Common myeloid progenitor, CD34-positive (primary cell): Measurements from ENCODE around the gene BRD7.

Experiments
- CTCF ChIA-PET: fragments of 350-600 bp; sonication (Branson Sonifier 250); formaldehyde crosslinking; loops from one replicate; lab custom pipeline; 2021; ENCODE audit warnings: antibody characterized with exemption; lab: Charles Lee
- POLR2A ChIA-PET: fragments of 350-600 bp; sonication (Branson Sonifier 250); formaldehyde crosslinking; loops from one replicate; lab custom pipeline; 2021; ENCODE audit warnings: antibody characterized with exemption; lab: Charles Lee
- DNase-seq, 3 donors: peaks; one replicate each; pipeline versions ENCODE4 v3.0.0 to v3.0.0-alpha.2; 2013
- H3K27ac ChIP-seq, 2 experiments: 1 replicate in 1 of 2; 2 replicates in 1 of 2; pipeline ENCODE4 v1.7.0; 2013; ENCODE audit warnings: inconsistent platforms in 2 of 2, low read length in 2 of 2, mild to moderate bottlenecking in 2 of 2, low read depth in 1 of 2, moderate library complexity in 1 of 2; ENCODE audit not compliant: severe bottlenecking in 2 of 2, insufficient read depth in 1 of 2, poor library complexity in 1 of 2
- H3K27me3 ChIP-seq, 5 experiments: replicated peaks in 2 of 5; 1 replicate in 3 of 5; 2 replicates in 2 of 5; pipeline versions ENCODE4 v1.6.1 to v1.7.0; 2013; ENCODE audit warnings: low read length in 4 of 5, mild to moderate bottlenecking in 2 of 5, moderate library complexity in 2 of 5, inconsistent platforms in 1 of 5; ENCODE audit not compliant: insufficient read depth in 5 of 5, control insufficient read depth in 4 of 5
- H3K36me3 ChIP-seq, 4 experiments: 1 replicate in 2 of 4; 2 replicates in 2 of 4; pipeline versions ENCODE4 v1.6.1 to v1.7.0; 2013; ENCODE audit warnings: low read length in 3 of 4, control low read depth in 1 of 4, mild to moderate bottlenecking in 1 of 4; ENCODE audit not compliant: control insufficient read depth in 4 of 4, insufficient read depth in 4 of 4
- H3K4me1 ChIP-seq, 4 experiments: 1 replicate in 3 of 4; 2 replicates in 1 of 4; pipeline versions ENCODE4 v1.6.1 to v1.7.1; 2013; ENCODE audit warnings: low read length in 3 of 4, mild to moderate bottlenecking in 3 of 4, control low read depth in 1 of 4, inconsistent platforms in 1 of 4, moderate library complexity in 1 of 4; ENCODE audit not compliant: control insufficient read depth in 4 of 4, insufficient read depth in 4 of 4; ENCODE audit errors: control extremely low read depth in 1 of 4
- H3K4me3 ChIP-seq, 7 experiments: 1 replicate in 4 of 7; 2 replicates in 3 of 7; pipeline versions ENCODE4 v1.5.1 to v1.7.0; 2013; ENCODE audit warnings: mild to moderate bottlenecking in 7 of 7, low read length in 6 of 7, moderate library complexity in 6 of 7, inconsistent platforms in 2 of 7, low read depth in 2 of 7, control low read depth in 1 of 7; ENCODE audit not compliant: insufficient read depth in 4 of 7, control insufficient read depth in 1 of 7; ENCODE audit errors: extremely low read depth in 1 of 7
- H3K9me3 ChIP-seq, 5 experiments: 1 replicate in 4 of 5; 2 replicates in 1 of 5; pipeline versions ENCODE4 v1.6.1 to v1.7.1; 2013; ENCODE audit warnings: low read length in 4 of 5, mild to moderate bottlenecking in 2 of 5, inconsistent platforms in 1 of 5, low read depth in 1 of 5, moderate library complexity in 1 of 5; ENCODE audit not compliant: control insufficient read depth in 4 of 5, insufficient read depth in 2 of 5; ENCODE audit errors: control extremely low read depth in 1 of 5
- WGBS: methylation state at CpG from one replicate; pipeline ENCODE4 v1.1.5; 2013; ENCODE audit not compliant: insufficient coverage; 5-methylcytosine and 5-hydroxymethylcytosine counted together

The BRD7 gene

GRCh38 chr16:50322333-50322732 lies 46.5 kb downstream of the BRD7 start:
- ChIA-PET CTCF (interaction anchor here (0.9 to 2.4 kb wide), 10 partner anchors 9 to 484 kb away, joined by 3 to 13 read pairs (median 3); no protein-coding TSS in a partner anchor), POLR2A (no interaction called here)
- H3K4me1 ChIP-seq = peaks cover 0 to 2% (median 0%) of the 10 kb centered on the region in 4 experiments
- no peaks in the 10 kb centered on the region for H3K27me3 ChIP-seq
- no peak for DNase-seq
- H3K4me3 ChIP-seq = no peak overlapping the region
- no peak overlapping the region for H3K27ac ChIP-seq
- no CpG with 5 or more reads among the region's 1 CpG for WGBS
- no peaks in the 10 kb centered on the region for H3K9me3 ChIP-seq
- peaks cover 33 to 85% (median 61%) of the 10 kb centered on the region in 4 experiments for H3K36me3 ChIP-seq

- Histone ChIP-seq H3K4me3 (no peak overlapping the region), H3K27me3 (no peaks in the 10 kb centered on the region), H3K4me1 (no peaks in the 10 kb centered on the region), H3K9me3 (no peaks in the 10 kb centered on the region), H3K27ac (no peak overlapping the region), H3K36me3 (peaks cover 37 to 93% (median 76%) of the 10 kb centered on the region in 4 experiments)
- ChIA-PET POLR2A (no interaction called here), CTCF (no interaction called here)
- no peak for DNase-seq
- WGBS = 93% methylated on average over 3 of the region's 5 CpGs
These were observed 48.5 kb downstream of the BRD7 start for GRCh38 chr16:50320310-50320709.

DNA sequence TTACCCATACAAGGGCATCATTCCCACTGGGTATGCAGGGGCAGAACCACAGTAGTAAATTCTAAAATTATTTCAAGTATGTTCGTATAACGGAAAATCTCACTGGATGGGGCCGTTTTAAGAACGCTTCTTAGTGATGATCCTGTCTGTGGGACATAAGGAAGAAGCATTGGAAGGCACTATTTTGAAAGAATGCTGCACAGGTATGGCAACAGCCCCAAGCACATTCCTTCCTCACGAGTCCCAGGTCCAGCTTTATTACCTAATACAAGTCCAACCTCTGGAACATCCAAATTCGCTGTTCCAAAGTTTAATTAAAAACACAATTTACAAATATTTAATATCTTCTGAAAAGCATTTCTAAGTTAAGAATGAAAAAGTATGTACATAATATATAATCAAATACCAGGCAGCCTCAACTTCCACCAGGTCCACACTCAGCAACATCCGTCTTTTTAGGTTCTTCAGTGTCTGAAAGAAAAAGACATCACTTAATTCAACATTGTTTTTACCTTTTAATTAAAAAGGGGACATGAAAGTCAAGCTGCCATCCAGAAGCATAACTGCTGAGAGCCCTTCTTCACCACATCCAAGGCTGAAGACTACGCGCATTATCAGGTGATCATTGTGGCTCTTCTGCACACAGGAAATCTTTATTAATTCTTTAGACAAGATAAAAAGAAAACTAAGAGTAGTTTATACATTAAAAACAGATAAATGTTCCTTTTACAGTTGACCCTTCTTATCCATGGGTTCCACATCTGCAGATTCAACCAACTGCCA lies 49.8 kb downstream of the BRD7 start:
- Histone ChIP-seq H3K27ac (no peak overlapping the region), H3K36me3 (peaks cover 31 to 93% (median 74%) of the 10 kb centered on the region in 4 experiments), H3K4me1 (peaks cover 0 to 10% (median 4%) of the 10 kb centered on the region in 4 experiments), H3K9me3 (no peaks in the 10 kb centered on the region), H3K27me3 (no peaks in the 10 kb centered on the region), H3K4me3 (no peak overlapping the region)
- no peak for DNase-seq
- ChIA-PET POLR2A (no interaction called here), CTCF (interaction anchor here (0.6 kb wide), 1 partner anchor 511 kb away, joined by 3 read pairs; no protein-coding TSS in a partner anchor)
- WGBS = 89% methylated on average over 8 of the region's 9 CpGs

GRCh38 chr16:50316848-50317630 lies 51.7 kb downstream of the BRD7 start:
- ChIA-PET CTCF (interaction anchor here (5.7 kb wide), 1 partner anchor 10 kb away, joined by 45 read pairs; no protein-coding TSS in a partner anchor), POLR2A (no interaction called here)
- H3K27ac ChIP-seq = no peak overlapping the region
- H3K9me3 ChIP-seq = no peaks in the 10 kb centered on the region
- H3K4me1 ChIP-seq = peaks cover 0 to 21% (median 7%) of the 10 kb centered on the region in 4 experiments
- no peak overlapping the region for H3K4me3 ChIP-seq
- 94% methylated on average over 6 of the region's 10 CpGs for WGBS
- H3K36me3 ChIP-seq = peaks cover 23 to 95% (median 69%) of the 10 kb centered on the region in 4 experiments
- no peaks in the 10 kb centered on the region for H3K27me3 ChIP-seq
- DNase-seq = no peak

- H3K27ac ChIP-seq = no peak overlapping the region
- H3K4me3 ChIP-seq = no peak overlapping the region
These were observed 52.5 kb downstream of the BRD7 start for GRCh38 chr16:50316102-50316847.

GRCh38 chr16:50315346-50315997 lies 53.3 kb downstream of the BRD7 start:
- ChIA-PET CTCF (interaction anchor here (1.0 to 5.7 kb wide), 6 partner anchors 12 to 72 kb away, joined by 3 to 45 read pairs (median 4); no protein-coding TSS in a partner anchor), POLR2A (no interaction called here)
- peaks cover 0 to 21% (median 7%) of the 10 kb centered on the region in 4 experiments for H3K4me1 ChIP-seq
- 98% methylated on average over 13 of the region's 15 CpGs for WGBS
- no peaks in the 10 kb centered on the region for H3K27me3 ChIP-seq
- no peak overlapping the region for H3K4me3 ChIP-seq
- DNase-seq = no peak
- H3K9me3 ChIP-seq = no peaks in the 10 kb centered on the region
- no peak overlapping the region for H3K27ac ChIP-seq
- peaks cover 21 to 92% (median 66%) of the 10 kb centered on the region in 4 experiments for H3K36me3 ChIP-seq

More at GRCh38 chr16:50316102-50316847, 52.5 kb downstream of the BRD7 start:
- no peak for DNase-seq
- Histone ChIP-seq H3K9me3 (no peaks in the 10 kb centered on the region), H3K27me3 (no peaks in the 10 kb centered on the region), H3K4me1 (peaks cover 0 to 21% (median 7%) of the 10 kb centered on the region in 4 experiments), H3K36me3 (peaks cover 21 to 93% (median 69%) of the 10 kb centered on the region in 4 experiments)
- POLR2A ChIA-PET = no interaction called here
- CTCF ChIA-PET = interaction anchor here (1.3 to 5.7 kb wide), 3 partner anchors 11 to 73 kb away, joined by 3 to 45 read pairs (median 4); no protein-coding TSS in a partner anchor
- over 99% methylated on average over 11 of the region's 12 CpGs for WGBS
